G401 (cell line): ENCODE results near the gene NUDT9. TPM values are rescaled to one million over a fixed set of nuclear protein-coding genes. Genes with fewer than 3 reads are reported as not detected.
"Not testable (repeated sequence)": the region's sequence is repeated elsewhere in the genome, so short reads cannot be mapped to it uniquely, and the experiment has no call there.

Experiments
- DNase-seq: peaks from one replicate; pipeline ENCODE4 v3.0.0-alpha.2; 2015; ENCODE audit warnings: low spot score
- in situ Hi-C: cut with HindIII; loops from 2 replicates; pipeline ENCODE4 v1.10.0; 2016; ENCODE audit warnings: low sequenced_read_pairs, mixed read lengths
- total RNA-seq: library from RNA; depleted of rRNA; stranded (reverse); fragments of >200 nt; shearing (Covaris generic); gene quantifications from 2 replicates; pipeline ENCODE4 v1.2.3, GENCODE V29; 2014

NUDT9 gene
- total RNA-seq, 1 experiment from 2014 or later = 40.8 TPM

DNA sequence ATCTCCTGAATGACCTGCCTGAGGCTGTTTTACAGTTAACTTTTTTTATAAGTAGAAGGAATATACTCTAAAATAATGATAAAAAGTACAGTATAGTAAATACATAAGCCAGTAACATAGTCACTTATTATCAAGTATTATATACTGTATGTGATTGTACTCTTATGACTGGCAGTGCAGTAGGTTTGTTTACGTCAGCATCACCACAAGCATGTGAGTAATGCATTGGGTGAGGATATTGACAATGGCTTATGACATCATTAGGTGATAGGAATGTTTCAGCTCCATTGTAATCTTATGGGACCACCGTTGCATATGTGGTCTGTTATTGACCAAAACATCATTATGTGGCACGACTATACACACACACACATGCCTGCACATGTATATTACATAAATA is 20.5 kb downstream of the NUDT9 start:
- in situ Hi-C loops = no loop called here
- no peak for DNase-seq

DNA sequence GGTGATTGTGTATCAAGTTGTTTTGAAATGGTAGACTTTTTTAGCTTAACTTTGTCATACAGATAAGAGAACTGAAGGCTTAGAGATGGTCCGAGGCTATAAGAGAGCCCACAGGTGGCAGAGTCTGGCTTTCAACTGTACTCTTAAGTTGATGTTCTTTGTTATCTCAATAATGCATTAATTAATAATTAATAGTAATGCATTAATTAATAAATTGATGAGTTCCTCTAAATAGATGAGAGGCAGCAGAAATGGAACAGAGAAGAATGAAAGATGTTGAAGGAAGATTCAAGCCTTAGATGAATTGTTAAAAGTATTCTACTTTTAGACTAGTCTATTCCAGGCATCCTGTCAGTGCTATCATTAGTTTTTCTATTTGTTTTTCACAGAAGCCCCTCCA is 22.4 kb downstream of the NUDT9 start:
- in situ Hi-C loops = no loop called here
- DNase-seq = no peak

- in situ Hi-C loops = no loop called here
- no peak for DNase-seq
These were observed 23.6 kb downstream of the NUDT9 start for GRCh38 chr4:87445964-87446363.

DNA sequence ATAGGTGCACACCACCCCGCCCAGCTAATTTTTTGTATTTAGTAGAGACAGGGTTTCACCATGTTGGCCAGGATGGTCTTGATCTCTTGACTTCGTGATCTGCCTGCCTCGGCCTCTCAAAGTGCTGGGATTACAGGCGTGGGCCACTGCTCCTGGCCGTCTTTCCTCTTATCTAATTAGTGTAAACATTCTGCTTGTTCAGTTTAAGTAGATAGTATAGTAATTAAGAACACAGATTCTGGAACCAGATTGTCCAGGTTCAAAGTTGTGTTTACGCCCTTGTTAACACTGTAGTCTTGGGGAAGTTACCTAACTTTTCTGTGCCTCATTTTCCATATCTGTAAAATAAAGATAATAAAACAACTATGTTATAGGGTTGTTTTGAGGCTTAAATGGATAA is 24.0 kb downstream of the NUDT9 start:
- DNase-seq, in situ Hi-C loops: not testable (repeated sequence)

- no peak for DNase-seq
- in situ Hi-C loops = no loop called here
These were observed 29.2 kb downstream of the NUDT9 start for GRCh38 chr4:87451537-87451936.

DNA sequence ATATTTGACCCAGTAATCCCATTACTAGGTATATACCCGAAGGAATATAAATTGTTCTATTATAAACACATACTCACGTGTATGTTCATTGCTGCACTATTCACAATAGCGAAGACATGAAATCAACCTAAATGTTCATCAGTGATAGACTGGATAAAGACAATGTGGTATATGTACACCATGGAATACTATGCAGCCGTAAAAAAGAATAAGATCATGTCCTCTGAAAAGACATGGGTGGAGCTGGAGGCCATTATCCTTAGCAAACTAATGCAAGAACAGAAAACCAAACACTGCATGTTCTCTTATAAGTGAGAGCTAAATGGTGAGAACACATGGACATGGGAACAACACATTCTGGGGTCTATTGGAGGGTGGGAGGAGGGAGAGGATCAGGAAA is 36.5 kb downstream of the NUDT9 start:
- DNase-seq = no peak
- in situ Hi-C loops = no loop called here

- DNase-seq = no peak
- in situ Hi-C loops = no loop called here
These were observed 38.9 kb downstream of the NUDT9 start for GRCh38 chr4:87461281-87461700.

- in situ Hi-C loops = no loop called here
These were observed 39.7 kb downstream of the NUDT9 start for GRCh38 chr4:87462102-87462501.

GRCh38 chr4:87465739-87466366 is 43.5 kb downstream of the NUDT9 start:
- peak; percentile 50 for DNase-seq
- in situ Hi-C loops = no loop called here

More at GRCh38 chr4:87462102-87462501, 39.7 kb downstream of the NUDT9 start:
- DNase-seq = no peak

DNA sequence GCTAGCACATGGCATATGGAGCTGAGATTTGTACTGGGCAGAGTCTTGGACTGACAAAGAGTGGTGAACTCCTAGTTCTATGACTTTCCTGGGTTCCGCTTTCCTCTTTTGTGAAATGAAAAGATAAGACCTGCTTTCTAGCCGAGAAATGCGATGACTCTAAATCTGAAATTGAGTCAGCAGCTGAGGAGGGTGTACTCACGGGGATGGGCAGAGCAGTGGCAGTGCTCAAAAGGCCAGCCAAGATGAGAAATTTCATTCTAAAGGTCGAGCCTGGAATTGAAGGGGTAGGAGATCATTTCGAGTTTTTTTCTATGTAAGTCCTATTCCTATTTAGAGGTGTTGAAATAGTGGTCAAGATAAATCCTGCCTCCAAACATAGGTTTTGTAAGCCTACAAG is 47.0 kb downstream of the NUDT9 start:
- in situ Hi-C loops = no loop called here
- no peak for DNase-seq

DNA sequence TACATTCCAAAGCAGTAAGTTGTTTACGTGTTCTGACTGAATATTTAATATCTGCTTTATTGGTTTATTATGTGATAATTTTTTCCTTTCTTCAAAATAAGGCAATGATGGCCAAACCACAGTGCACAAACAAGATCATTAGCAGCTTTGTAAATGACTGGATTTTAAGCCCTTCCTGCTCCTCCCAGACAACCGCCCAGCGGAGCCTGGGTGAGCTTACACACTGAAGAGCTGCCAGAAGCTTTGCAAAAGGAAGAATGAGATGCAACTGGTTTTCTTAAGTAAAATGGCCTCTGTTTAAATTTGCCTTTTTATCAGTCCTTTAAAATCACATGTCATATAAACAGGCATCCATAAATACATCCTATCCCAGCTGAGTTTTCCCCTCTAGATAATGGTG is 54.6 kb downstream of the NUDT9 start:
- DNase-seq = no peak
- in situ Hi-C loops = no loop called here

DNA sequence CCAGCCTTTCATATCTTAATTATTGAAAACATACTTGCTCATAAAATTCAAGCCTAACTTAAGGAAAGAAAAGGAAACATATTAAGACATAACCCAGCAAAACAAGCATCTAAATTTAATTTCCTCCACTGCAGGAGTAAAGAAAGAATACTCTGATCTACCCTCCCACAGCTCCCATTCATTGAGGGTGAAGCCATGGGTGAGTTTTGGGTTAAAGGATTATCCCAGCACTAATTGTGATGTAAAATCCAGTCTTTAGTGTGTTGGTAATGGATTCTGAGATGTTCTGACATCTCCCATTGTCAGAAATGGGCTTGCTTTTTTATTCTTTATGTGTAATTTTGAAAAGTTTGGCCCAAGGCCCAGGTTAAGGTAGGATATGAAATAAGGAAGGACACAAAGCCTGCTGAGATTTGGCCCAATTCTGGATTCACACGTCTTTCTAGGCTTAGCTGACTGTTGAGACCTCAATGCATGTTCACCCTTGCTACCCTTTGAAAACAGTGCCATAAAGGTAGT is 56.4 kb downstream of the NUDT9 start:
- in situ Hi-C loops = no loop called here
- DNase-seq = peak; percentile 13

- no peak for DNase-seq
- in situ Hi-C loops = no loop called here
These were observed 59.0 kb downstream of the NUDT9 start for GRCh38 chr4:87481377-87481776.

DNA sequence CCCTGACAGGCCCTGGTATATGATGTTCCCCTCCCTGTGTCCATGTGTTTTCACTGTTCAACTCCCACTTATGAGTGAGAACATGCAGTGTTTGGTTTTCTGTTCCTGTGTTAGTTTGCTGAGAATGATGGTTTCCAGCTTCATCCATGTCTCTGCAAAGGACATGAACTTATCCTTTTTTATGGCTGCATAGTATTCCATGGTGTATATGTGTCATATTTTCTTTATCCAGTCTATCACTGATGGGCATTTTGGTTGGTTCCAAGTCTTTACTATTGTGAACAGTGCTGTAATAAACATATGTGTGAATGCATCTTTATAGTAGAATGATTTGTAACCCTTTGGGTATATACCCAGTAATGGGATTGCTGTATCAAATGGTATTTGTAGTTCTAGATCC is 60.9 kb downstream of the NUDT9 start:
- in situ Hi-C loops, DNase-seq: not testable (repeated sequence)

DNA sequence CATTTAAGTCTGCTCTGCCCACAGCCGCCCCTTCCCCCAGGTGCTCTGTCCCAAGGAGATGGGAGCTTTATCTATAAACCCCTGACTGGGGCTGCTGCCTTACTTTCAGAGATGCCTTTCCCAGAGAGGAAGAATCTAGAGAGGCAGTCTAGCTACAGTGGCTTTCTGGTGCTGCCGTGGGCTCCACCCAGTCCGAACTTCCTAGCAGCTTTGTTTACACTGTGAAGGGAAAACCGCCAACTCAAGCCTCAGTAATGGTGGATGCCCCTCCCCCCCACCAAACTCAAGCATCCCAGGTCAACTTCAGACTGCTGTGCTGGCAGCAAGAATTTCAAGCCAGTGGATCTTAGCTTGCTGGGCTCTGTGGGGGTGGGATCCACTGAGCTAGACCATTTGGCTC is 66.3 kb downstream of the NUDT9 start:
- in situ Hi-C loops, DNase-seq: not testable (repeated sequence)

- no peak for DNase-seq
- in situ Hi-C loops = no loop called here
These were observed 67.3 kb downstream of the NUDT9 start for GRCh38 chr4:87489678-87490077.

DNA sequence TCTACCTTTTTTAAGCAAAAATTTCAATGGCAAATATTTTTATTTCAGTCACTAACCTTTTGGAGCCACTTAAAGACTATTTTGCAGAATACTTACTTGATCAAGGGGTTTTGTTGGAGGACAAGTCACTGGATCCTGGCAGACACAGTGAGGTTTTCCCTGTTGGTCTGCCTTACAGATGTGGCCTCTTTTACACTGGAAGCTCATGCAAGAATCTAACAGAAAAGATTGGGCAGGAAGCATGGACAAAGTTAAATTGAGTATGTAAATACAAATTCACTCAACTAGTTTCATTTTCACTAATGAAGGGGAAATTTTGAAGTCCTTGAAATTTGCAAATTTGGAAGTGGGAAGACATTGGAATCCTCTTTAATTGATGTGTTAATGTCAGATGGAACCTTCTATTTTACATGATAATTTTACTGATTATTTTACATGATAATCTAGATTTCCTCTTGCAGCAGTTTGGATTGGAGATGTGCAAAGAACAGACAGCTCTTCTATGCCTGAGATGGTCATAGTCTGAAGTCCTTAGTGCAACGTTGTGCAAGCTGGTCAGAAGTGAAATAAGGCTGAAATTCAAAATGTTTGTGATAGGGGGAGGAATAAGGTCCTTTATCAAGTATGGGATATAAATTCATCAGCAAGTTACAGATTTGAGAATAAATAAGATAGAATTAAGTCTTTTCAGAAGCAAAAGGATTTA is 68.4 kb downstream of the NUDT9 start:
- DNase-seq = no peak
- in situ Hi-C loops = no loop called here

- no peak for DNase-seq
- in situ Hi-C loops = no loop called here
These were observed 69.1 kb downstream of the NUDT9 start for GRCh38 chr4:87491436-87491835.

DNA sequence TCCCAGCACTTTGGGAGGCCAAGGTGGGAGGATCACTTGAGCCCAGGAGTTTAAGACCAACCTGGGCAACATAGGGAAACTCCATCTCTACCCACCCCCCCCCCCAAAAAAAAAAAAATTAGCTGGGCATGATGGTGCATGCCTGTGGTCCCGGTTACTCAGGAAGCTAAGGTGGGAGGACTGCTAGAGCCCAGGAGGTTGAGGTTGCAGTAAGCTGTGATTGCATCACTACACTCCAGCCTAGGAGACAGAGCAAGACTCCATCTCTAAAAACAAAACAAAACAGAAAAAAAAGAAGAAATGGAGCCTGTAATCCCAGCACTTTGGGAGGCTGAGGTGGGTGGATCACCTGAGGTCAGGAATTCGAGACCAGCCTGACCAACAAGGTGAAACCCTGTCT is 69.5 kb downstream of the NUDT9 start:
- DNase-seq, in situ Hi-C loops: not testable (repeated sequence)

- DNase-seq = no peak
- in situ Hi-C loops = no loop called here
These were observed 70.7 kb downstream of the NUDT9 start for GRCh38 chr4:87493115-87493514.

DNA sequence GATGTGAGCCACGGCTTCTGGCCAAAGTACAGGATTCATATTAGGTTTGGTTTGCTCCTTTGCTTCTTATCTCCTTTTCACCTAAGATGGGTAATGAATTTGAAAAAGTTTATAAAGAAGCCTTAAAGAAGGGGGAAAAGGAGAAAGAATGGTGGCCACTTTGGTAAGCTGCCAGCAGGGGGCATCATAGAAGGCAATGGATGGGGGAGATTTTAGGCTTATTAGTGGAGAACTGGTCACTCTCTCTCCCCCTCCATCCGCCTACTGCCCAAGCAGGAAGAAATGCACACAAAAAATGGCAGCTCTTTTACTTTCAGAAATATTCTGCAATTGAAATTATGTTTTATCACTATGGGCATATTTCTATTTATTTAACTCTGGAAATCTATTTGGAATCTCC is 74.8 kb downstream of the NUDT9 start:
- no peak for DNase-seq
- in situ Hi-C loops = no loop called here
